ENCODE data around the gene KRT15. TPM values are rescaled to one million over a fixed set of nuclear protein-coding genes. Genes with fewer than 3 reads are reported as not detected.
A peak's percentile ranks its signal among the peaks of the same experiment; 100 is the strongest.

The KRT15 gene
- total and polyA plus RNA-seq, 2 of the 4 experiments (the other 2 are of a cell fraction), result 2.9 to 5.3 TPM

- Histone ChIP-seq H2AK5ac (ENCODE audit: low read depth, low read length) (peak overlapping the region; percentile 40), H2BK120ac (ENCODE audit: low read depth, low read length) (peak overlapping the region; percentile 96; the same call in 1 of the 2 replicates), H3K27me3 (ENCODE audit: control insufficient read depth, insufficient read depth, low read length) (peaks cover 2% of the 10 kb centered on the region; the same call in 1 of the 2 replicates), H3K79me1 (ENCODE audit: low read depth in 1 of 2, low read length in 2 of 2) (peaks cover 0 to 4% of the 10 kb centered on the region in 2 experiments; a peak in 1 of 4 replicates), H3K56ac (ENCODE audit: extremely low read depth, insufficient read depth, low read length) (no peak overlapping the region), H3K36me3 (ENCODE audit: control insufficient read depth, insufficient read depth, low read length) (no peaks in the 10 kb centered on the region), H3K9ac (ENCODE audit: low read depth, low read length) (no peak overlapping the region), H4K20me1 (ENCODE audit: insufficient read depth, low read length) (no peaks in the 10 kb centered on the region), H3K4me3 (ENCODE audit: insufficient read depth, low read depth, low read length) (no peak overlapping the region), H3K4me2 (ENCODE audit: low read depth, low read length) (no peak overlapping the region), H3K9me1 (ENCODE audit: insufficient read depth, low read length) (peaks cover 8% of the 10 kb centered on the region; the same call in 1 of the 2 replicates), H2BK5ac (ENCODE audit: low read depth, low read length, poor library complexity, severe bottlenecking) (no peak overlapping the region), H4K5ac (ENCODE audit: low read depth, low read length) (peak overlapping the region; percentile 7; the same call in 1 of the 2 replicates), H2AFZ (replicated peaks; ENCODE audit: low read length, poor library complexity) (peak overlapping the region; percentile 64), H3K9me3 (ENCODE audit: control insufficient read depth, insufficient read depth, low read length) (no peaks in the 10 kb centered on the region), H3K14ac (replicated peaks; ENCODE audit: low read depth, low read length) (peak overlapping the region; percentile 2), H4K91ac (ENCODE audit: insufficient read depth, low read depth, low read length) (peak overlapping the region; percentile 53; the same call in 1 of the 2 replicates), H3K23ac (ENCODE audit: low read depth, low read length) (peak overlapping the region; percentile 6; the same call in 1 of the 2 replicates), H3K4ac (ENCODE audit: low read depth, low read length) (peak overlapping the region; percentile 73), H2BK20ac (ENCODE audit: low read depth, low read length) (peak overlapping the region; percentile 75), H3K27ac (ENCODE audit: insufficient read depth, low read length) (no peak overlapping the region), H3K4me1 (ENCODE audit: control insufficient read depth, insufficient read depth, low read length) (peaks cover 27% of the 10 kb centered on the region), H3K18ac (ENCODE audit: low read depth, low read length) (peak overlapping the region; percentile 0; the same call in 1 of the 2 replicates), H2BK15ac (ENCODE audit: low read depth, low read length) (peak overlapping the region; percentile 35; the same call in 2 of the 3 replicates), H4K8ac (ENCODE audit: low read depth in 2 of 2, low read length in 2 of 2) (peak overlapping the region in 1 of 2 experiments; percentile 88; a peak in 2 of 4 replicates), H2AK9ac (replicated peaks; ENCODE audit: low read depth, low read length, poor library complexity) (peak overlapping the region; percentile 35)
- ATAC-seq (ENCODE audit: low read depth) (no peak), DNase-seq (no peak)
- TF ChIP-seq MAFK (IDR thresholded peaks at IDR 0.05; ENCODE audit: low read depth, low read length) (no peak), CEBPB (IDR thresholded peaks at IDR 0.05; ENCODE audit: low read depth, low read length) (no peak), CHD1 (IDR thresholded peaks at IDR 0.05; ENCODE audit: low read depth, low read length) (no peak), BHLHE40 (IDR thresholded peaks at IDR 0.05; ENCODE audit: low read depth, low read length) (no peak), RCOR1 (IDR thresholded peaks at IDR 0.05; ENCODE audit: insufficient replicate concordance, low read length) (no peak), FOS (IDR thresholded peaks at IDR 0.05; ENCODE audit: low read depth, low read length) (no peak), ELK1 (IDR thresholded peaks at IDR 0.05; ENCODE audit: borderline replicate concordance, low read depth, low read length) (no peak), MAZ (IDR thresholded peaks at IDR 0.05; ENCODE audit: borderline replicate concordance, low read depth, low read length) (no peak), NFE2L2 (IDR thresholded peaks at IDR 0.05; ENCODE audit: low read depth, low read length) (no peak), USF2 (IDR thresholded peaks at IDR 0.05; ENCODE audit: low read depth, low read length) (no peak), MXI1 (IDR thresholded peaks at IDR 0.05; ENCODE audit: borderline replicate concordance, low read depth, low read length) (no peak), SMC3 (IDR thresholded peaks at IDR 0.05; ENCODE audit: low read depth, low read length) (no peak), CTCF (conservative IDR thresholded peaks at IDR 0.05; ENCODE audit: low read depth, low read length) (no peak), POLR2A (IDR thresholded peaks at IDR 0.05; ENCODE audit: low read depth, low read length) (no peak), RFX5 (IDR thresholded peaks at IDR 0.05; ENCODE audit: low read depth, low read length) (no peak), RAD21 (IDR thresholded peaks at IDR 0.05; ENCODE audit: low read length) (no peak)
- in situ Hi-C loops (cut with MboI; ENCODE audit: low sequenced_read_pairs) (no loop called here), intact Hi-C loops (cut with micrococcal nuclease) (no loop called here), dilution Hi-C loops (cut with HindIII; ENCODE audit: low sequenced_read_pairs, unreplicated experiment) (no loop called here)
- WGBS, 2 experiments (ENCODE audit: extremely low coverage in 2 of 2, insufficient read length in 1 of 2), result 82% methylated on average over 6 of the region's 19 CpGs; no CpG with 5 or more reads in 1 of the 2 experiments
- POLR2A ChIA-PET (ENCODE audit: unreplicated experiment), result no interaction called here
- CTCF ChIA-PET, result no interaction called here
- BruUV-seq (replicated peaks), result no TSS peak
Observed at GRCh38 chr17:41523787-41524186, 5.1 kb upstream of the KRT15 start.
